ENCODE measurements around the gene THAP8. TPM values are rescaled to one million over a fixed set of nuclear protein-coding genes. Genes with fewer than 3 reads are reported as not detected.

THAP8 gene
- total RNA-seq, 1 experiment from 2014 or later: 4.0 TPM

- no peaks in the 10 kb centered on the region for H3K36me3 Mint-ChIP-seq (ENCODE audit: insufficient read depth, unreplicated experiment)
- ChIA-PET POLR2A (no interaction called here), CTCF (no interaction called here)
- H3K9me3 Mint-ChIP-seq (ENCODE audit: unreplicated experiment): no peaks in the 10 kb centered on the region
- H3K4me1 Mint-ChIP-seq (ENCODE audit: insufficient read depth, unreplicated experiment): peaks cover 7% of the 10 kb centered on the region
- no peak overlapping the region for H3K27ac Mint-ChIP-seq (ENCODE audit: low read depth, unreplicated experiment)
- intact Hi-C loops (cut with micrococcal nuclease): no loop called here
- TF ChIP-seq CTCF (IDR thresholded peaks at IDR 0.05; ENCODE audit: unreplicated experiment): no peak
- H3K4me3 Mint-ChIP-seq (ENCODE audit: unreplicated experiment): no peak overlapping the region
- no peaks in the 10 kb centered on the region for H3K27me3 Mint-ChIP-seq (ENCODE audit: insufficient read depth, unreplicated experiment)
- no TSS peak for BruUV-seq (replicated peaks)
- DNase-seq (ENCODE audit: unreplicated experiment): no peak
These were observed 2.4 kb downstream of the THAP8 start for GRCh38 chr19:36051637-36052036.

DNA sequence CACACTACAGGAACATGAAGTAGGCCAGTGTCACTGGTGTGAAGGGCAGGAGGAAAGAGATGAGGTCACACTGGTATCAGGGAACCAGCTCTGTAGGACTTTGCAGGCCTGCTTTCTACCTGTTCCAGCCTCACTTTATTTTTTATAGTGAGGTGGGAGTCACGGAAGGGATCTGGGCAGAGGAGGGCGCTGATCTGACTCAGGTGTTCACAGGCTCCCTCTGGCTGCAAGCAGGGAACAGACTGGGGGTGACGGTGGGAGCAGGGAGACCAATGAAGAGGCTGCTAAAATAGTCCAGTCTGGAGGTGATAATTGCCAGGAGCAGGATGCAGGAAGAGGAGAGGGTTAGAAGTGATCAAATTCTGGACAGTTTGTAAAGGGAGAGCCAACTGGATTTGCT lies 2.8 kb downstream of the THAP8 start:
- intact Hi-C loops (cut with micrococcal nuclease): no loop called here
- POLR2A ChIA-PET: no interaction called here
- no TSS peak for BruUV-seq (replicated peaks)
- Mint-ChIP-seq H3K4me3 (ENCODE audit: unreplicated experiment) (no peak overlapping the region), H3K27ac (ENCODE audit: low read depth, unreplicated experiment) (no peak overlapping the region), H3K27me3 (ENCODE audit: insufficient read depth, unreplicated experiment) (no peaks in the 10 kb centered on the region), H3K36me3 (ENCODE audit: insufficient read depth, unreplicated experiment) (no peaks in the 10 kb centered on the region), H3K4me1 (ENCODE audit: insufficient read depth, unreplicated experiment) (peaks cover 10% of the 10 kb centered on the region), H3K9me3 (ENCODE audit: unreplicated experiment) (no peaks in the 10 kb centered on the region)
- CTCF ChIA-PET: no interaction called here
- TF ChIP-seq CTCF (IDR thresholded peaks at IDR 0.05; ENCODE audit: unreplicated experiment): no peak
- peak; percentile 35 for DNase-seq (ENCODE audit: unreplicated experiment)

DNA sequence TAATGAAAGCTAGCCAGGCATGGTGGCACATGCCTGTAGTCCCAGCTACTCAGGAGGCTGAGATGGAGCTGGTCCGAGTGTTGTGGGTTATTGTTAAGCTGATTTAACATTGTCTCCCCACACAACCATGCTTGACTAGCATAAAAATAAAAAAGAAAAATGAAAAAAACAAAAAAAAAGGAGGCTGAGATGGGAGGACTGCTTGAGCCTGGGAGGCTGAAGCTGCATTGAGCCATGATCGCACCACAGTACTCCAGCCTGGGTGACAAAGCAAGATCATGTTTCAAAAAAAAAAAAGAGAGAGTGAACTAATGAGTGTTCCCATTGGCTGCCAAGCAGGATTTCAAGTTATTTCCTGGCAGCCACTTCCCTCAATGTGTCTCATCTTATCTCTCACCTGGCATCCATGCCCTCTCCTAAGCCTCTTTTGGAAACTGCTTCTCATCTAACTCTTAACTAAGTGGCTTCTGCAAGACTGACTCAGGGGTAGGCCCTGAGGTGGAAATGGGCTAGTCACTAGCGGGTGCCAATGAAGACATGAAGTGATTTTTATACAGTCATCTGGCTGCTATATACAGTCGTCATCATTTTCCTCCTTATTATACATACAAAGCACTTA lies 4.9 kb downstream of the THAP8 start:
- BruUV-seq (replicated peaks): no TSS peak

DNA sequence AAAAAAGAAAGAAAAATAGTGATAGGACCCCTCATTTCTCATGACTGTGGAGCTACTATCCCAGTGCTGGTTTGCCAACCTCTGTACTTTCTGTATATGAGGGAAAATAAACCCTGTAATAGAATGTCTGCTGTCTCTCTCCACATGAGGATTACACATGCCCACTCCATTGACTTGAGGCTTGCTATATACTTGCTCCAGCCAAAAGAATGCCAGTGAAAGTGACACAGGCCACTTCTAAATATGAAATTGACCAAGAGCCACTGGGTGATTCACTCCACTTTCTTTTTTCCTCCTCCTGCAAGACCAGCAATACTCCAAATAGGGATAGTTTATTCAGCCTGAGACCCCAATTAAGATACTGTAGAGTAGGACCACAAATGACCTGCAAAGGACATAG lies 6.2 kb downstream of the THAP8 start:
- no peak overlapping the region for H3K27ac Mint-ChIP-seq (ENCODE audit: low read depth, unreplicated experiment)
- H3K36me3 Mint-ChIP-seq (ENCODE audit: insufficient read depth, unreplicated experiment): peaks cover 4% of the 10 kb centered on the region
- POLR2A ChIA-PET: no interaction called here
- no peaks in the 10 kb centered on the region for H3K27me3 Mint-ChIP-seq (ENCODE audit: insufficient read depth, unreplicated experiment)
- no TSS peak for BruUV-seq (replicated peaks)
- intact Hi-C loops (cut with micrococcal nuclease): no loop called here
- peaks cover 17% of the 10 kb centered on the region for H3K4me1 Mint-ChIP-seq (ENCODE audit: insufficient read depth, unreplicated experiment)
- CTCF ChIA-PET: interaction anchor here (1.1 kb wide), 1 partner anchor 26 kb away, joined by 5 read pairs; no protein-coding TSS in a partner anchor
- H3K9me3 Mint-ChIP-seq (ENCODE audit: unreplicated experiment): no peaks in the 10 kb centered on the region
- no peak for TF ChIP-seq CTCF (IDR thresholded peaks at IDR 0.05; ENCODE audit: unreplicated experiment)
- DNase-seq (ENCODE audit: unreplicated experiment): no peak
- H3K4me3 Mint-ChIP-seq (ENCODE audit: unreplicated experiment): no peak overlapping the region

More for the DNA sequence above, 4.9 kb downstream of the THAP8 start:
- Mint-ChIP-seq H3K27ac (ENCODE audit: low read depth, unreplicated experiment) (no peak overlapping the region), H3K27me3 (ENCODE audit: insufficient read depth, unreplicated experiment) (no peaks in the 10 kb centered on the region), H3K4me3 (ENCODE audit: unreplicated experiment) (no peak overlapping the region), H3K9me3 (ENCODE audit: unreplicated experiment) (no peaks in the 10 kb centered on the region), H3K36me3 (ENCODE audit: insufficient read depth, unreplicated experiment) (no peaks in the 10 kb centered on the region), H3K4me1 (ENCODE audit: insufficient read depth, unreplicated experiment) (peaks cover 12% of the 10 kb centered on the region)
- intact Hi-C loops (cut with micrococcal nuclease): no loop called here
- DNase-seq (ENCODE audit: unreplicated experiment): peak; percentile 81
- TF ChIP-seq CTCF (IDR thresholded peaks at IDR 0.05; ENCODE audit: unreplicated experiment): no peak
- CTCF ChIA-PET: interaction anchor here (0.7 to 0.8 kb wide), 2 partner anchors 12 to 54 kb away, joined by 3 read pairs; partner anchors contain the start of gene SDHAF1
- POLR2A ChIA-PET: interaction anchor here (0.6 to 0.7 kb wide), 2 partner anchors 16 to 119 kb away, joined by 3 to 4 read pairs; no protein-coding TSS in a partner anchor

Measured in MCF 10A (cell line).